Diencephalon (tissue), 1 donor: ENCODE measurements around the gene LRRC15. TPM values are rescaled to one million over a fixed set of nuclear protein-coding genes. Genes with fewer than 3 reads are reported as not detected.

Experiments used
- total RNA-seq: library from RNA; depleted of rRNA; stranded (reverse); fragments of >200 nt; gene quantifications from one replicate; pipeline ENCODE4 v1.2.3, GENCODE V29; 2014

Gene LRRC15
- not detected for total RNA-seq

DNA sequence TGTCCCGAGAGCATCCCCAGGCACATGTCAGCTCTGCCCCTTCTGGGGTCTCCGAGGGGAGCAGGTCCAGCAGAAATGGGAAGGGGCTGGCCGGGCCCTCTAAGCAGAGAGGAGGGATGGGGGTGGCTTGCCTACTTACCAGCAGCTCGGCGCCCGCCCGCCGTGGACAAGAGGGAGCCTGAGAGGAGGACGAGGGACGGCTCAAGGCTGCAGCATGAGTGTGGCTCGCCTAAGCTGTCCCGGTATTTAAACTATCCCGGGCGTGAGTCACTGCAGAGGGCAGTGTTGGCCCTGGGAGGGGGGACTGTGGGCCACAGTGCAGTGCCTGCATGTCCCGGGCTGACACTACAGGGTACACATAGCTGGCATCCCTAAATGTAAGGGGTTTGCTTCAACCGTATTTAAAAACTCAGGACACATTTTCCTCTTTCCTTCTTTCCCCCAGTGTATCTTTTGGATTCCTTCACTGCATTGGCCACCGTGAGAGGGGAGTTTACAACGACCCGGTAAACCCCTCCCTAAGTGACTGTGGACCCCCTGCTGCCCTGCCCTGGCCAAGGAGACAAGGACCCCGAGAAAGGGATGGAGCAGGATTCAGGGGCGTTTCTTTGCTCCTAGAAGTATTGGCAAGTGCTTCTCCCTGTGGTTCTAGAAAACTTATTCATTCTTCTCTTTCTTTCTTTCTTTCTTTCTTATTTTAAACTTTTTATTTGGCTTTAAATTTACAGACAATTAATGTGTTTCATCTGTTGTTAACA lies at the start of gene LRRC15:
LRRC15 (minus strand) TSS at position 222 of the 758 bp plus-strand sequence. CDS start 8,700 bp downstream, outside the sequence.

DNA sequence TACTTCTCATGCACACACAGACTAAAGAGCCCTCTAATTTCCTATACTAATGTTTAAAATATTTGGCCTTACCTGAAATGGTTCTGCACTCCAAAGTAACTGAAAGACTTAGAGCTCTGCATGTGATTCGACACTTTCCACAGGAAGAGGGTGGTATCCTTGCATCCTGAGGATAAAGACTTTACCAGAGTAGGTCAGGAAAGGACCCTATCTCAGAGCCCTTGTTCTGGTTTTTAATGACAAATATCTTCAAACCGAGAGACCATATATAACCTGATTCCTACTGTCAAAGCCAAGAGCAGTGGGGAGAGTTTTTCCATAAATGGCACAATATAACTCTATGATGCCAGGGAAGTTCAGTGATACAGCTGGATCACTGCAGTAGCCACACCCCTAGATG lies 29.6 kb upstream of the LRRC15 start, which contains the start of gene GP5:
GP5 (minus strand) TSS at position 101 of the 400 bp plus-strand sequence. CDS start 984 bp downstream, outside the sequence.

DNA sequence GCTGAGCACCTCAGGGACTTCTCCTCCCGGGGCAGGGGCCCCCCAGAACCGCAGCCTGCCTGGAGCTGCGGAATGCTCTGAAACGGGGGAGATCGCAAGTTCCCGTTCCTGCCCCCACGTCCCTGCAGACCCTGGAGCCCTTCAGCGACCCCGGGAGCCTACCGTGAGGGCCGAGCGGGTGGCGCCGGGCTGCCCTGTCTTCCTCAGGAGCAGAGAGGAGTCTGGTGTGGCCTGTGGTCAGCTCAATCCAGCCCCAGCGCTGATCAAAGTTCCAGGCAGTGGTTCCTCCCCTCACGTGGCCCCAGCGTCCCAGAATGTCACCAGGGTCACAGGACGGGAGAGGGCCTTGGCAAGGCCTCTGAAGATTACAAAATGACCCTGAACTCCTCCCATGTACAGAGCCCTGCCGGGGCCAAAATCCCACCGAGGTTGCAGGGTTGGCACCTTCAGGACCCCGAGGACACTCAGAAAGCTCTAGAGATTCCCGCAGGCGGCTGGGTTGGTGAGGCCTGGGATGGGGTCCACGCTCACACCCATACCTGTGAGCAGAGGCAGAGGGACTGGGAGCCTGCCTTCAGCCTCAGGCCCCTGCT lies 18.4 kb downstream of the LRRC15 start, which contains the start of gene CPN2:
CPN2 (minus strand) TSS at position 249 of the 593 bp plus-strand sequence. CDS start 8,626 bp downstream, outside the sequence.

Other genes starting within 250 kb of the LRRC15 start
- 23.1 TPM for gene HES1, start 233.6 kb downstream of the LRRC15 start, total RNA-seq
- not detected for gene CPN2, start 18.4 kb downstream of the LRRC15 start, total RNA-seq
- under 0.01 TPM for gene GP5, start 29.5 kb upstream of the LRRC15 start, total RNA-seq
- 120 TPM for gene ATP13A3, start 117.3 kb upstream of the LRRC15 start, total RNA-seq